GM18868 (cell line): ENCODE data around the gene C17orf67.
A peak's percentile ranks its signal among the peaks of the same experiment; 100 is the strongest.

Experiments
- ATAC-seq: cut with Tn5 transposase; IDR thresholded peaks from one replicate; pipeline ENCODE4 v1.9.1; 2021; ENCODE audit warnings: mild to moderate bottlenecking, moderate library complexity; ENCODE audit not compliant: unreplicated experiment

C17orf67 gene

GRCh38 chr17:56809820-56810179 lies 23.9 kb downstream of the C17orf67 start:
- no peak for ATAC-seq

GRCh38 chr17:56809106-56809819 lies 24.5 kb downstream of the C17orf67 start:
- ATAC-seq: no peak

GRCh38 chr17:56808503-56808902 lies 25.2 kb downstream of the C17orf67 start:
- ATAC-seq: no peak

- ATAC-seq: no peak
These were observed 26.0 kb downstream of the C17orf67 start for GRCh38 chr17:56807723-56808122.

DNA sequence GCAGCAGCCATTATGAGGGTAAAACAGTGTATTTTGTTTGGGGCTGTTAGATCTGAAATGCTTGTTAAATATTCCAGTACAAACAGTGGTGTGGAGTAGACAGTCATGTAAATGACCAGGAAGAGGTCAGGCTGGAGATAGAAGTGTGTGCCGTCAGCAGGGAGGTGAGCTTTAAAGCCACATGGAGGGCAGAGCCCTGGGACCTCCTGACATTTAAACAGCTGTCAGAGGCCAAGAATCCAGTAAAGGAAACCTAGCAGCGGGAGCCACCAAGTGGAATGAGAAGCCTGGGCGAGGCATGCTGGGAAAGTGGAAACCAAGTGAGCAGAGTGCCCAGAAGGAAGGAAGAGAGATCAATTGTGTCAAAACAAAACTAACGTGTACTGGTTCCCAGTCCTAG lies 26.8 kb downstream of the C17orf67 start:
- no peak for ATAC-seq

- ATAC-seq: no peak
These were observed 29.3 kb downstream of the C17orf67 start for GRCh38 chr17:56804454-56804853.

GRCh38 chr17:56803071-56803470 lies 30.6 kb downstream of the C17orf67 start:
- no peak for ATAC-seq

GRCh38 chr17:56801459-56802178 lies 32.1 kb downstream of the C17orf67 start:
- ATAC-seq: no peak

GRCh38 chr17:56798916-56799315 lies 34.8 kb downstream of the C17orf67 start:
- no peak for ATAC-seq

GRCh38 chr17:56796536-56796935 lies 37.2 kb downstream of the C17orf67 start:
- no peak for ATAC-seq

DNA sequence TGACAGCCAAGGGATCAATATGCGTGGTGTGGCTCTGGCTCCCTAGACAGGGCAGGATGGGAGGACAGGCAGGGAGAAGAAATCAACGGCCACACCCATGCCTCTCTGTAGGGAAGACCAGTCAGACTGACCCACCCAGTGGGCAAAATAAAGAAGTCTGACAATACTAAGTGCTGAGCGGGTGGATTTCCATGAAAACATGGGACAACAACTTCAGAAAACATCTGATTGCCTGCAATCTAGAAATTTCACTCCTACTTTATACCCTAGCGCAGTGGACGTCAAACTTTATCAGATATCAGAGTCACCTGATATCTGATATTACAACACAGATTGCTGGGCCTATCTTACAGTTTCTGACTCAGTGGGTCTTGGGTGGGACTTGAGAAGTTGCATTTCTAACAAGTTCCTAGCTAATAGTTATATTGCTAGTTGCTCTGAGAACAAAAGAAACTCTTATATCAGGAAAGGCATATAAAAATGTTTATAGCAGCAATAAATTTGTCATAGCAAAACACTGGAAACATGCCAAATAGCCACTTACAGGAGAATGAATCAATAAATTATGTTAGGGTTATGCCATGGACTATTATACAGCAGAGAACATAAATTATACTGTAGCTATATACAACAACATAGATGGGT lies 38.4 kb downstream of the C17orf67 start:
- no peak for ATAC-seq

DNA sequence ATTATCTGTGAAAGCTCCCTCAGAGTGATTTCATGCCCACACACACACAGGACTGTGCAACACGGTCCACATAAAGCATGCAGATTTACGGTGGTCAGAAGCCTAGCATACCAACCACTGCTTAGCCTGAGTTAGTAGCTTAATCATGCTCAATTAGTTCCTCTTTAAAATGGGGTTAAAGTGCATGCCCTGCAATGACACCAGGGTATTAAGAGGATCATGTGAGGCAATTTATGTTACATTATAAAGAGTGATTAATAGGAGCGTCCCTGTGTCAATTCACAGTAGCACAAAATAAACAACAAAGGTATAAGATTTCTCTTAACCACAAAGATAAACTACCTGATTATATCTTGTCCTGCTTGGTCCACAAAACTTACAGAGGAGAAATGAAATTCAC lies 39.8 kb downstream of the C17orf67 start:
- ATAC-seq: no peak

- no peak for ATAC-seq
These were observed 40.2 kb downstream of the C17orf67 start for GRCh38 chr17:56793531-56793930.

DNA sequence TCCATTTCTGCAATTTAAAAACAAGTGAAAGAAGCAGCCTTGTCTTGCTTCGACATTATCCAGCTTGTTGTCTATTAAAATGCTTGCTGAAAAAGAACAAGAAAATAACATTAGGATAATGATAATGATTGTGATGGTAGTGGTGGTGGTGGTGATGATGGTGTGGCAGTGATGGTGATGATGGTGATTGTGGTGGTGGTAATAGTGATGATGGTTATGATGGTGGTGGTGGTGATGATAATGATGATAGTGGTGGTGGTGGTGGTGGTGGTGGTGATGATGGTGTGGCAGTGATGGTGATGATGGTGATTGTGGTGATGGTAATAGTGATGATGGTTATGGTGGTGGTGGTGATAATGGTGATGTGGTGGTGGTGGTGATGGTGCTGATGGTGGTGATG lies 41.5 kb downstream of the C17orf67 start:
- no peak for ATAC-seq

DNA sequence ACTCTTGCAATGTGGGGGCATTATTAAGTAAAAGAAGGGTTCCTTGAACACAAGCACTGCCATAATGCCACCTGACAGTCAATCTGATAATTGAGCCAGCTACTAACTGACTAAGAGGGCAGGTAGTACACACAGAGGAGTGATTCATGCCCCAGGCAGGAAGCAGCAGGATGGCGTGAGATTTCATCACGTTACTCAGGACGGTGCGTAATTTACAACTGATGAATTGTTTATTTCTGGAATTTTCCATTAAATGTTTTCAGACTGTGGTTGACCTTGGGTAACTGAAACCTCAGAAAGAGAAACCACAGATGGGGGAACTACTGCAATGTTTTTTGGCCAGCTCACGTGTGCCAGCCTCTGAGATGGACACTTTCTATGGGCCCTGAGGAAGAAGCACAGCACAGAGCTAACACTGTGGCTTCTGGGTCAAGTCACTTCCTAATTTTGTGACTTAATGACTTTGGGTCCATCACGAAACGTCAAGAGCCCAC lies 46.7 kb downstream of the C17orf67 start:
- ATAC-seq: peak; percentile 94

GRCh38 chr17:56785997-56786680 lies 47.6 kb downstream of the C17orf67 start:
- ATAC-seq: no peak

GRCh38 chr17:56785405-56785804 lies 48.3 kb downstream of the C17orf67 start:
- no peak for ATAC-seq

- ATAC-seq: no peak
These were observed 51.4 kb downstream of the C17orf67 start for GRCh38 chr17:56782338-56782737.

DNA sequence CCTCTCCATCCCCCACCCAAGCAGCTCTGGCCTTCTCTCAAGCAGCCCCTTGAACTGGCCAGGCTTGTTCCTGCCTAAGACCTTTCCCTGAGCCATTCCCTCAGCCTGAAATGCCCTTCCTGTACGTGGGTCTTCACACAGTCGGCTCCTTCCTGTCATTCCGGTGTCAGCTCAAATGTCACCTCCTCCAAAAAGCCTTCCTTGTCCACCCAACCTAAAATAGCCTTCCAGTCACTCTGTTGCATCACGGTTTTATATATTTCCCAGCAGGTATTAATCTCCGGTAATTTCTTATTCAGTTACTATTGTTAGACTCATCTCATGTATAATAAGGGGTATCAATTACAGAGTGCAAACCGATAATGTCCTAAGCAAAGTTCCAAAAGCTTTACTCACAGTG lies 51.8 kb downstream of the C17orf67 start:
- ATAC-seq: no peak

GRCh38 chr17:56779898-56780777 lies 53.6 kb downstream of the C17orf67 start:
- peak; percentile 97 for ATAC-seq
